NCI-H1092 treated with DMSO at 0.1 percent for 48 hours (cell line): ENCODE data around the gene CPNE7.
"Not testable (repeated sequence)": the region's sequence is repeated elsewhere in the genome, so short reads cannot be mapped to it uniquely, and the experiment has no call there.

ENCODE experiments used
- DNase-seq: peaks from one replicate; lab custom pipeline; 2025; lab: John Stamatoyannopoulos, UW

CPNE7 gene

GRCh38 chr16:89583197-89583894 is 7.8 kb downstream of the CPNE7 start:
- DNase-seq: no peak

DNA sequence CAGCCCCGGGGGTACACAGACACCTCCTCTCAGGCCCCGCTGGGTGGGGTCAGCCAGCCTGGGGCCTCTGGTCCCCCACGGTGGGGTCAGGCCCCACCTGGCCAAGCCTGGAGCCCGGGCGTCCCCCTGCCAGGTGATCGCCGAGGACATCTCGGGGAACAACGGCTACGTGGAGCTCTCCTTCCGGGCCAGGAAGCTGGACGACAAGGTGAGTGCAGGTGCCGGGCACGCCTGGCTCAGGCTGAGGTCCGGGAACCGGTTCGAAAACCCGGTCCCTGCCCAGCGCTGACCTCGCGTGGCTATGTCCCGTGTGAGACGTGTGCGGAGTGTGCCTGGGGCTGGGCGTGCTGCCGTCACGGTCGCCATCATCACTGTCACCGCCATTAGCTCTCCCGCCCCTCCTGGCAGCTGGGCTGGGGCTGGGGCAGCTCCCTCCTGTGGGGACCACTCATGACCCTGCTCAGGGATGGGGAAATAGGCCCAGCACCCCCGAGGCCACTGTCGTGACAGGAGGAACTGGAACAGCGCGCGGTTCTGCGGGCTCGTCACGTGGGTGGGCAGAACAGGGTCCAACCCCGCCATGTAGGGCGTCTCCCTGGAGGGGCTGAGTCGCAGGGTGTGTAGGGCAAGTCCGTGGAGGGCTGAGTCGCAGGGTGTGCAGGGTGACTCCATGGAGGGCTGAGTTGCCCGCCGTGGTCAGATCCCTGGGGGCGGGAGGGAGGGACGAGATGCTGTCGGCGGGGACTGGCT is 8.5 kb downstream of the CPNE7 start:
- DNase-seq: no peak

DNA sequence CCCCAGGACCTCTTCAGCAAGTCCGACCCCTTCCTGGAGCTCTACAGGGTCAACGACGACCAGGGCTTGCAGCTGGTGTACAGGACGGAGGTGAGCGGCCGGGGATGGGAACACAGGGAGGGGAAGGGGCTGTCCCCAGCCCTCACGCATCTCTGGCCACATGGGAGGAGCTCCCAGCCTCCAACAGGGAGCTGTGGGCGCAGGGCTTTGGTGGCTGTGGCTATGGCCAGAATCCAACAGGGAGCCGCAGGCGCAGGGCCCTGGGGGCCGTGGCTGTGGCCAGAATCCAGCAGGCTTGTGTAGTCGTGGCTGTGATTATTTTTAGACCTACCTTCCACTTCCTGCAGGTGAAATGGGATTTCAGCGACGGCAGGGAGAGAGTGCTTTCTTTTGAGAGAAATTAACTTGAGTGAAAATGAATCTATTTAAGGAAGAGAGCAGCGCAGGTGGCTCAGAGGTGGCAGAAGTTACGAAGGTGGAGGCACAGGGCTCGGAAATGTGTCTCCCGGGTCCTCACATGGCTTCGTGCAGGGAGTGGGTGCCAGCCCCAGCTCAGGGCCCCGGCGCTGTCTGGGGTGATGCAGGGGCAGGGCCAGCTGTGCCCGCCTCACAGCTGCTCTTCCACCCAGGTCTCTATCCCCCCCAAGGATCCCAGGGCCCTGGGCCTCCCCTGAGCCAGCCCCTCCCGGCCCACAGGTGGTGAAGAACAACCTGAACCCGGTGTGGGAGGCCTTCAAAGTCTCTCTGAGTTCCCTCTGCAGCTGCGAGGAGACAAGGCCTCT is 9.4 kb downstream of the CPNE7 start:
- no peak for DNase-seq

- no peak for DNase-seq
Measured at GRCh38 chr16:89586218-89586617, 10.7 kb downstream of the CPNE7 start.

- DNase-seq: no peak
Measured at GRCh38 chr16:89586853-89587252, 11.3 kb downstream of the CPNE7 start.

DNA sequence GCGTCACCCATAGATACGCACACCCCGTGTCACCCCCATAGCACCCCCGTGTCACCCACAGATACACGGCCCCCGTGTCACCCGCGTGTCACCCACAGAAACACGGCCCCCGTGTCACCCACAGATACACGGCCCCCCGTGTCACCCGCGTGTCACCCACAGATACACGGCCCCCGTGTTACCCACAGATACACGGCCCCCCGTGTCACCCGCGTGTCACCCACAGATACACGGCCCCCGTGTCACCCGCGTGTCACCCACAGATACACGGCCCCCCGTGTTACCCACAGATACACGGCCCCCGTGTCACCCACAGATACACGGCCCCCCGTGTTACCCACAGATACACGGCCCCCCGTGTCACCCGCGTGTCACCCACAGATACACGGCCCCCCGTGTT is 12.1 kb downstream of the CPNE7 start:
- DNase-seq: not testable (repeated sequence)

GRCh38 chr16:89588413-89589109 is 13.0 kb downstream of the CPNE7 start:
- DNase-seq: no peak

GRCh38 chr16:89589241-89589926 is 13.8 kb downstream of the CPNE7 start:
- DNase-seq: no peak

GRCh38 chr16:89593841-89594240 is 18.3 kb downstream of the CPNE7 start:
- DNase-seq: no peak

GRCh38 chr16:89595330-89596060 is 19.9 kb downstream of the CPNE7 start:
- DNase-seq: no peak

GRCh38 chr16:89596061-89596689 is 20.6 kb downstream of the CPNE7 start:
- no peak for DNase-seq

GRCh38 chr16:89596957-89597649 is 21.5 kb downstream of the CPNE7 start:
- DNase-seq: no peak

GRCh38 chr16:89598199-89598598 is 22.6 kb downstream of the CPNE7 start:
- no peak for DNase-seq

GRCh38 chr16:89599451-89599858 is 23.9 kb downstream of the CPNE7 start:
- DNase-seq: no peak

DNA sequence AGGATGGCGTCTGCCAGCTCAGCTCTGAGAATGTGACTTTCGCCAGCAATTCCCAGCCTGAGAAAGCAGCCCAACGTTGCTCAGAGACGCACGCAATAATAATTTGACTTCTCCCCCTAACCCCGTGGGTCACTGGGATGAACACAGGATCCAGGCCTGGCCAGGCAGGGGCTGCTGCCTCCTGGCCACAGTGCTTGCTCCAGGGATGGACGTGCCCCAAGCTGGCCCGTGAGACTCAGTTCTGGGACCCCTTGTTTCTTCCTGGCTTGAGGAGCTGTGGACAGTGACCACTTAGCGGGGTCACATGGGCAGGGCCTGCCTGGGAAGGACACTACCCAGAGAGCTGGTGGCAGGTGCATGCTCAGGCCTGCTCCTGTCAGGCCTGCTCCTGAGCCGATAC is 24.3 kb downstream of the CPNE7 start:
- DNase-seq: no peak

GRCh38 chr16:89600427-89600826 is 24.9 kb downstream of the CPNE7 start:
- DNase-seq: no peak

- no peak for DNase-seq
Measured at GRCh38 chr16:89600956-89601355, 25.4 kb downstream of the CPNE7 start.

- no peak for DNase-seq
Measured at GRCh38 chr16:89601906-89602272, 26.3 kb downstream of the CPNE7 start.

GRCh38 chr16:89602273-89602951 is 26.9 kb downstream of the CPNE7 start:
- no peak for DNase-seq
